Measurements from ENCODE around the gene TANC2.

GRCh38 chr17:62994931-62995330 lies 28.9 kb downstream of the TANC2 start:
- TF ChIP-seq CTCF (IDR thresholded peaks at IDR 0.05) (no peak), EP300 (IDR thresholded peaks at IDR 0.05) (no peak), POLR2AphosphoS5 (IDR thresholded peaks at IDR 0.05) (no peak)
